Uterus (tissue), 2 donors: ENCODE data around the gene PKNOX2.

Experiments used
- CTCF ChIP-seq, 4 experiments: fragments of 200-600 bp in 2 of 4; fragments of 450-650 bp in 2 of 4; sonication (generic) in 2 of 4; IDR thresholded peaks; one replicate each; pipeline ENCODE4 v1.5.1; 2016 to 2019; ENCODE audit warnings: antibody characterized with exemption in 4 of 4, mild to moderate bottlenecking in 2 of 4, moderate library complexity in 1 of 4
- POLR2A ChIP-seq, 2 donors: fragments of 450-650 bp; IDR thresholded peaks; one replicate each; pipeline ENCODE4 v1.6.1; 2016; ENCODE audit warnings: antibody characterized with exemption in 2 of 2, mild to moderate bottlenecking in 1 of 2, moderate library complexity in 1 of 2

GRCh38 chr11:125233736-125234275 is 69.3 kb downstream of the PKNOX2 start:
- TF ChIP-seq CTCF (IDR thresholded peaks at IDR 0.05) (no peak), POLR2A (IDR thresholded peaks at IDR 0.05) (no peak)
